ENCODE results near the gene FOXA2. TPM values are rescaled to one million over a fixed set of nuclear protein-coding genes. Genes with fewer than 3 reads are reported as not detected.

FOXA2 gene
- total and polyA plus RNA-seq, 2 of the 13 experiments (the other 11 are each of a cell fraction or from before 2014, with no cell fraction given), result 8.8 to 12.2 TPM

DNA sequence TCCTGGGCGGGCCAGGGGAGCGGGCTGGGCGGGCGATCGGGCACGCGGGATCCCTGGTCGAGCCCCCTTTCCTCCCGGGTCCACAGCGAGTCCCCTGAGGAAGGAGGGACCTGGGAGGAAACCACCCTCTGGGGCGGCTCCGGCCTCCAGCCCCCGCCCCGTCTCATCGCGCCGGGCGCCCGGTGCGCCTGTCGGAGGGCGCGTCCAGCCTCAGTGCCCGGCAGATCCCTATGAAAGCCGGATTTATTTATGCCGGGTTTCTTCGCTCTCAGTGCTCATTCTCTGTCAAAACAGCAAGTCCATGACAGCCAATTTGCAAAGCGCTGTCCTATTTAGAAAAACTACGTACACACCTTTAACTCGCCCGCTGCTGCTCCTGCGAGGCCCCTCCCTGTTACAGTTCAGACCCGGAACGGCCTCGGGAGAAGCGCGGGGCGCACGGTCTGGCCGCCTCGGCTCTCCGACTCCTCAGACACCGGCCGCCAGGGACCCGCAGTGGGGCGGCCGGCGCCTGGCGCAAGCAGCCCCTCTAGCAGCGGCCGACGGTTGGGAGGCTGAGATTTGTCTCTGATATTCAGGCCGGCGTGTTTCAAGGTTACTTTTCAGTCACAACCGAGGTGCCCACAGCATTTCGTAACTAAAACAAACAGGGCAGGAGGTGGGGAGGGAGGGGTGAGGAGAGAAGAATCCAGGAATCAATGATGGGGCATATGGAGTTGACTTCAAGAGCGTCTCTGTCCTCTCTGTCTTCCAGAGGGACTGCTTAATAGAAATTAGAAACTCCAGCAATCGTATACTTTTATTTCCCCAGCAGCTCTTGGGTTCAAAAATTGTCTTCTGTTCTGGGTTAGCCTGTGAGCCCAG, 782 bp upstream of the FOXA2 start (continued):
- TF ChIP-seq, protein P1, sequence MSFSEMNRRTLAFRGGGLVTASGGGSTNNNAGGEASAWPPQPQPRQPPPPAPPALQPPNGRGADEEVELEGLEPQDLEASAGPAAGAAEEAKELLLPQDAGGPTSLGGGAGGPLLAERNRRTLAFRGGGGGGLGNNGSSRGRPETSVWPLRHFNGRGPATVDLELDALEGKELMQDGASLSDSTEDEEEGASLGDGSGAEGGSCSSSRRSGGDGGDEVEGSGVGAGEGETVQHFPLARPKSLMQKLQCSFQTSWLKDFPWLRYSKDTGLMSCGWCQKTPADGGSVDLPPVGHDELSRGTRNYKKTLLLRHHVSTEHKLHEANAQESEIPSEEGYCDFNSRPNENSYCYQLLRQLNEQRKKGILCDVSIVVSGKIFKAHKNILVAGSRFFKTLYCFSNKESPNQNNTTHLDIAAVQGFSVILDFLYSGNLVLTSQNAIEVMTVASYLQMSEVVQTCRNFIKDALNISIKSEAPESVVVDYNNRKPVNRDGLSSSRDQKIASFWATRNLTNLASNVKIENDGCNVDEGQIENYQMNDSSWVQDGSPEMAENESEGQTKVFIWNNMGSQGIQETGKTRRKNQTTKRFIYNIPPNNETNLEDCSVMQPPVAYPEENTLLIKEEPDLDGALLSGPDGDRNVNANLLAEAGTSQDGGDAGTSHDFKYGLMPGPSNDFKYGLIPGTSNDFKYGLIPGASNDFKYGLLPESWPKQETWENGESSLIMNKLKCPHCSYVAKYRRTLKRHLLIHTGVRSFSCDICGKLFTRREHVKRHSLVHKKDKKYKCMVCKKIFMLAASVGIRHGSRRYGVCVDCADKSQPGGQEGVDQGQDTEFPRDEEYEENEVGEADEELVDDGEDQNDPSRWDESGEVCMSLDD (CRISPR knock-in tag; IDR thresholded peaks at IDR 0.05; ENCODE audit: borderline replicate concordance), result peak; percentile 60
- TF ChIP-seq KDM2A (CRISPR knock-in tag; IDR thresholded peaks at IDR 0.05; ENCODE audit: borderline replicate concordance, low read depth), result peak; percentile 91
- TF ChIP-seq, protein P2, sequence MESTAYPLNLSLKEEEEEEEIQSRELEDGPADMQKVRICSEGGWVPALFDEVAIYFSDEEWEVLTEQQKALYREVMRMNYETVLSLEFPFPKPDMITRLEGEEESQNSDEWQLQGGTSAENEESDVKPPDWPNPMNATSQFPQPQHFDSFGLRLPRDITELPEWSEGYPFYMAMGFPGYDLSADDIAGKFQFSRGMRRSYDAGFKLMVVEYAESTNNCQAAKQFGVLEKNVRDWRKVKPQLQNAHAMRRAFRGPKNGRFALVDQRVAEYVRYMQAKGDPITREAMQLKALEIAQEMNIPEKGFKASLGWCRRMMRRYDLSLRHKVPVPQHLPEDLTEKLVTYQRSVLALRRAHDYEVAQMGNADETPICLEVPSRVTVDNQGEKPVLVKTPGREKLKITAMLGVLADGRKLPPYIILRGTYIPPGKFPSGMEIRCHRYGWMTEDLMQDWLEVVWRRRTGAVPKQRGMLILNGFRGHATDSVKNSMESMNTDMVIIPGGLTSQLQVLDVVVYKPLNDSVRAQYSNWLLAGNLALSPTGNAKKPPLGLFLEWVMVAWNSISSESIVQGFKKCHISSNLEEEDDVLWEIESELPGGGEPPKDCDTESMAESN (CRISPR knock-in tag; conservative IDR thresholded peaks at IDR 0.05), result peak; percentile 97
- TF ChIP-seq, protein P3, sequence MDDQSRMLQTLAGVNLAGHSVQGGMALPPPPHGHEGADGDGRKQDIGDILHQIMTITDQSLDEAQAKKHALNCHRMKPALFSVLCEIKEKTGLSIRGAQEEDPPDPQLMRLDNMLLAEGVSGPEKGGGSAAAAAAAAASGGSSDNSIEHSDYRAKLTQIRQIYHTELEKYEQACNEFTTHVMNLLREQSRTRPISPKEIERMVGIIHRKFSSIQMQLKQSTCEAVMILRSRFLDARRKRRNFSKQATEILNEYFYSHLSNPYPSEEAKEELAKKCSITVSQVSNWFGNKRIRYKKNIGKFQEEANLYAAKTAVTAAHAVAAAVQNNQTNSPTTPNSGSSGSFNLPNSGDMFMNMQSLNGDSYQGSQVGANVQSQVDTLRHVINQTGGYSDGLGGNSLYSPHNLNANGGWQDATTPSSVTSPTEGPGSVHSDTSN (CRISPR knock-in tag; IDR thresholded peaks at IDR 0.05; ENCODE audit: borderline replicate concordance), result no peak; the same call in 1 of the 2 replicates
- TF ChIP-seq DNMT3B (CRISPR knock-in tag; conservative IDR thresholded peaks at IDR 0.05), result peak; percentile 93
- TF ChIP-seq ZNF460 (CRISPR knock-in tag; IDR thresholded peaks at IDR 0.05; ENCODE audit: borderline replicate concordance), result no peak; the same call in 1 of the 2 replicates
- TF ChIP-seq PHF5A (CRISPR knock-in tag; IDR thresholded peaks at IDR 0.05; ENCODE audit: low read depth, unreplicated experiment), result peak; percentile 90
- no peak for TF ChIP-seq ZNF510 (CRISPR knock-in tag; IDR thresholded peaks at IDR 0.05; ENCODE audit: low read depth)
- peak; percentile 41 for TF ChIP-seq TAF15 (IDR thresholded peaks at IDR 0.05; ENCODE audit: low read depth, low read length, poor library complexity, severe bottlenecking)
- TF ChIP-seq RBM22 (optimal IDR thresholded peaks at IDR 0.05; ENCODE audit: low read length), result no peak
- TF ChIP-seq ELF1 (CRISPR knock-in tag; IDR thresholded peaks at IDR 0.05), result peak; percentile 60; the same call in 1 of the 2 replicates
- peak; percentile 85; the same call in 1 of the 2 replicates for TF ChIP-seq TP53 (CRISPR knock-in tag; conservative IDR thresholded peaks at IDR 0.05)
- TF ChIP-seq TARDBP (CRISPR knock-in tag; IDR thresholded peaks at IDR 0.05), result no peak; the same call in 1 of the 2 replicates
- TF ChIP-seq U2AF2 (IDR thresholded peaks at IDR 0.05; ENCODE audit: low read depth, low read length), result no peak
- no peak for TF ChIP-seq PHB2 (IDR thresholded peaks at IDR 0.05; ENCODE audit: partially characterized antibody)
- TF ChIP-seq KAT8 (CRISPR knock-in tag; IDR thresholded peaks at IDR 0.05), result peak; percentile 88
- peak; percentile 92 for TF ChIP-seq RARA (CRISPR knock-in tag; IDR thresholded peaks at IDR 0.05)
- TF ChIP-seq RXRB (CRISPR knock-in tag; IDR thresholded peaks at IDR 0.05; ENCODE audit: borderline replicate concordance), result peak; percentile 92
- TF ChIP-seq, protein P4, sequence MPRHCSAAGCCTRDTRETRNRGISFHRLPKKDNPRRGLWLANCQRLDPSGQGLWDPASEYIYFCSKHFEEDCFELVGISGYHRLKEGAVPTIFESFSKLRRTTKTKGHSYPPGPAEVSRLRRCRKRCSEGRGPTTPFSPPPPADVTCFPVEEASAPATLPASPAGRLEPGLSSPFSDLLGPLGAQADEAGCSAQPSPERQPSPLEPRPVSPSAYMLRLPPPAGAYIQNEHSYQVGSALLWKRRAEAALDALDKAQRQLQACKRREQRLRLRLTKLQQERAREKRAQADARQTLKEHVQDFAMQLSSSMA (CRISPR knock-in tag; IDR thresholded peaks at IDR 0.05), result 0 out of 2 replicates have a peak, but pooled peaks have one; percentile 85
- TF ChIP-seq, protein P5, sequence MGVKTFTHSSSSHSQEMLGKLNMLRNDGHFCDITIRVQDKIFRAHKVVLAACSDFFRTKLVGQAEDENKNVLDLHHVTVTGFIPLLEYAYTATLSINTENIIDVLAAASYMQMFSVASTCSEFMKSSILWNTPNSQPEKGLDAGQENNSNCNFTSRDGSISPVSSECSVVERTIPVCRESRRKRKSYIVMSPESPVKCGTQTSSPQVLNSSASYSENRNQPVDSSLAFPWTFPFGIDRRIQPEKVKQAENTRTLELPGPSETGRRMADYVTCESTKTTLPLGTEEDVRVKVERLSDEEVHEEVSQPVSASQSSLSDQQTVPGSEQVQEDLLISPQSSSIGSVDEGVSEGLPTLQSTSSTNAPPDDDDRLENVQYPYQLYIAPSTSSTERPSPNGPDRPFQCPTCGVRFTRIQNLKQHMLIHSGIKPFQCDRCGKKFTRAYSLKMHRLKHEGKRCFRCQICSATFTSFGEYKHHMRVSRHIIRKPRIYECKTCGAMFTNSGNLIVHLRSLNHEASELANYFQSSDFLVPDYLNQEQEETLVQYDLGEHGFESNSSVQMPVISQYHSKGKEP (CRISPR knock-in tag; IDR thresholded peaks at IDR 0.05), result peak; percentile 56; the same call in 1 of the 2 replicates
